Activated CD8-positive, alpha-beta memory T cell treated with anti-CD3 and anti-CD28 coated beads, Interleukin-2, amount 50 U/mL, for 4 hours (primary cell): ENCODE results near the gene RBMX.
"Not testable (repeated sequence)": the region's sequence is repeated elsewhere in the genome, so short reads cannot be mapped to it uniquely, and the experiment has no call there.

ENCODE experiments used
- DNase-seq: peaks from one replicate; pipeline ENCODE4 v3.0.0-alpha.2; 2020

The RBMX gene

DNA sequence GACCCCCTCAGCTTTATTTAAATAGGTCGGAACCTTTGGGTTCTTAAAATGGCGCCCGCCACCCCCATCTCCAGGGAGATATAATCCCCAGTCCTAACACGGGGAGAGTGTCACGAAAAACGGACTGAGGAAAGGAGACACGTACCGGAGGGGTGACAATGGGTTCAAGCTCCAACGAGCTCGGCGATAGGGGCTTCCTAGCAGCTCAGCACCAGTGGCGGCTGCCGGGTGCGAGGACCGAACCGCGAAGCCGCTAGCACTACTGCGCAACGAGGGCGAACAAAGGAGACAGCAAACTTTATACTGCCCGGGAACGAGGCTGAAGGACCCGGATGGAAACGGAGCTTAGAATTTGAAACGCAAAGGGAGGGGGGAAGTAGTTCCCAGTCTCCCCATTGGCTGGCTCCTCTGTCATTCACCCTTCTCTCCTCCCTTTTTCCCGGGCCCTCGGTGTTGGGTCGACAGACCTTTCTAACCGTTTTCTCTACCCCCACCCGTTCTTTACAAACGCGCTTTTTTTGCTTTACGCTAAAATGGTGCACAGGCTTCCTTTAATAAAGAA lies at the start of gene RBMX:
Gene RBMX (minus strand): TSS at position 274 of the 562 bp plus-strand sequence. CDS start 1,298 bp downstream, outside the sequence.
- DNase-seq = peak; percentile 88

DNA sequence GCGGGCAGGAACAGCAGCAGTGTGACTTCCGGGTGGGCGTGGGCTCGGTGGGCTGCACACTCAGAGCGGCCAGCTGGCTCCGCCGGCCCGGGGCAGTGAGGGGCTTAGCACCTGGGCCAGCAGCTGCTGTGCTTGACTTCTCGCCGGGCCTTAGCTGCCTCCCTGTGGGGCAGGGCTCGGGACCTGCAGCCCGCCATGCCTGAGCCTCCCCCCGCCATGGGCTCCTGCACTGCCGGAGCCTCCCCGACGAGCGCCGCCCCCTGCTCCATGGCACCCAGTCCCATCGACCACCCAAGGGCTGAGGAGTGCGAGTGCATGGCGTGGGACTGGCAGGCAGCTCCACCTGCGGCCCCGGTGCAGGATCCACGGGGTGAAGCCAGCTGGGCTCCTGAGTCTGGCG lies 40.9 kb upstream of the RBMX start:
- DNase-seq = not testable (repeated sequence)

DNA sequence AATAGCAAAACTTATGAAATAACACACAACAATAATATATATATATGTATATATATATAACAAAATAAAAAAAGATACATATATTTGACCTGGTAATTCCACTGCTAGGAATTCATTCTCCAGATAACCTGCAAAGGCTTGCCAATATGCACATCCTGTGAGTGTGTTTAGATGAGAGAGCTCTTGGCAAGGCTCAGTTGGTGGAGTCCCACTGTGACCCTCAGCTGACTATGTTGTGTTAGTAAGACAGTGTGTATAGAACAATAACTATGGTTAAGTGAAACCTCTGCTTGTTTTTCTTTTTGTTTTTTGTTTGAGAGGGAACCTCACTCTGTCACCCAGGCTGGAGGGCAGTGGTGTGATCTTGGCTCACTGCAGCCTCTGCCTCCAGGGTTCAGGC lies 39.5 kb upstream of the RBMX start:
- DNase-seq = no peak

DNA sequence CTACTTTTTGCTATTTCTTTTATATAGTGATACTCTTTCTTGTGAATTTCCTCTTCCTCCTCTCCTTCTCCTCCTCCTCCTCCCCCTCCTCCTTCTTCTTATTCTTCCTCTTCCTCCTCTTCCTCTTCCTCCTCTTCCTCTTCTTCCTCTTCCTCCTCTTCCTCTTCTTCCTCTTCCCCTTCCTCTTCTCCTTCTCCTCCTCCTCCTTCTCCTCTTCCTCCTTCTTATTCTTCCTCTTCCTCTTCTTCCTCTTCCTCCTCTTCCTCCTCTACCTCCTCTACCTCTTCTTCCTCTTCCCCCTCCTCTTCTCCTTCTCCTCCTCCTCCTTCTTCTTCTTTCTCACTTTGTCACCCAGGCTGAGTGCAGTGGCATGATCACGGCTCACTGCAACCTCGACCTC lies 36.3 kb upstream of the RBMX start:
- DNase-seq = no peak

DNA sequence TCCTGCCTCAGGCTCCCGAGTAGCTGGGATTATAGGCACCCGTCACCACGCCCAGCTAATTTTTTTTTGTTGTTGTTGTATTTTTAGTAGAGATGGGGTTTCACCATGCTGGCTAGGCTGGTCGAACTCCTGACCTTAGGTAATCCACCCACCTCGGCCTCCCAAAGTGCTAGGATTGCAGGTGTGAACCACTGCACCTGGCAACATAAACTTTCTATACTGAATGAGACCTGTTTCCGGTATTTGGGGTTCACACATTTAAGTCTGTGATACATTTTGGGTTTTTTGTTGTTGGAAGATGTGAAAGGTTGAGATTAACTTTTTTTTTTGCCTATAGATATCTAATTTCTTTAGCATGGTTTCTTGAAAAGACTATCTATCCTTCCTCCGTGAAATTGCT lies 31.1 kb upstream of the RBMX start:
- not testable (repeated sequence) for DNase-seq

DNA sequence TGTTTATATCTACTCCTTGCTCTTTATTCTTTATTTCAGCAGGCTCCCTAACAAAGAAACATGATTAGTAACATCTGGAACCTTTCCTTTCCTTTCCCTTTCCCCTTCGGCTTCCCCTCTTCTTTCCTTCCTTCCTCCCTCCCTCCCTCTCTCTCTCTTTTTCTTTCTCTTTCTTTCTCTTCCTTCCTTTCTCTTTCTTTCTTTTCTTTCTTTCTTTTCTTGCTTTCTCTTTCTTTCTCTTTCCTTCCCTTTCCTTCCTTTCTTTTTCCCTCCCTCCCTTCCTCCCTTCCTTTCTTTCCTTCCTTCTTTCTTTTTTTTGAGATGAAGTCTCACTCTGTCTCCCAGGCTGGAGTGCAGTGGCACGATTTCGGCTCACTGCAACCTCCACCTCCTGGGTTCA lies 30.7 kb upstream of the RBMX start:
- DNase-seq = no peak

DNA sequence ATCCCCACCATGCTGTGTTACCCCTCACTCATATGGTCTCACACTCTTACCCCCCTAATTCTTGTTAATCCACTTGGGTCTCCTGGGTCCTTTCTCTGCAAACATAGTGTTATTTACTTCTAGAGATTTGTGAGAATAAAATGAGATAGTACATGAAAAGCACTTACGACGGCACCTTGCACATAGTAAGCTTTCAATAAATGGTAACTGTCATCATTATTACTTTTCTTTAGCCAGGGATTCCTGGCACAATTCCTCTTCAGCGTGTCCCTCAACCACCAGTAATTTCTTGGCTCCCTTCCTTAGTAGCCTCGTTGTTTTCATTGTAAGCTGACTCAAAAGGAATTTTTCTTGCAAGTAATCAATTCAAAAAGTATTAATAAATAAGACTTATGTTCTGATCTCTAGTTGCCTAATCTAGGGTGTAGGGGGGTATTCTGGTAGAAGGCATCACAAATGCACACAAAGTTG lies 30.1 kb upstream of the RBMX start:
- no peak for DNase-seq

DNA sequence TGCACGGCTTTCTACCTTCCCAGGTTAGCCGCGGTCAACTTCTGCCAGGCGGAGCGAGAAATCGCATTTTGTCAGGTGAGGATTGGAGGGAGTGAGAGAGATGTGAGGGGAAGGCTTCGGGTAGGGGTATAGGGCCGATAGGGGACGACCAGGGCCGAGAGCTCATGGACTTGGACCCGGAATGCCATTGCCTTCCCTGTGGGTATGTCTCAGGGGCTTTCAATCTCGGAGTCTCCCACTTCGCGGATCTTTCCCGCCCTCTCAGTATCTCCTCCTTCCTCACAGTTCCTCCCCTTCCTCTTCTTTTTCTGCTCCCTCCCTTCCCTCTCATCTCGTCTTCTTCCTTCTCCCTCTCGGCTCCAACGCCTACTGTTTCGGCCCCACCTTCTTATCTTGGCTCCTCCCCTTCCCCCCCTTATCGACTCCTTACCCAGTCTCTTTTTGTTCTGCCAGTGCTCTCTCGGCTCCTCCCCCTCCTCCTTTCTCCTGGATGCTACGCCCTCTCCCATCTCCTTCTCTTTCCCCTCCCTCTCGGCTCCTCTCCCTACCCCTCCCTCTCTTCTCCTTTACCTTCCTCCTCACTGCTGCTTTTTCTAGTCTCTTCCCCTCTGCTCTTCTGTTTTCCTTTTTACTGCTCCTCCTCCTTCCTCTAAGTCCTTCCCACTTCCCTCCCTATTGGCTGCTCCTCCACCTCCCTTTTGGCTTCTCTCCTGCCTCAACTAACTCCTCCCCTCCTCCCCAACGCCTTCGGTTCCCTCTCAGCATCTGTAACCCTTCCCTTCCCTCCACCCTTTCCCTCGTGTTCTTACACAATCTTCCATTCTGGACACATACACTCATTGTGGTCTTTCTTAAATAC lies 29.4 kb upstream of the RBMX start:
- DNase-seq = peak; percentile 58

DNA sequence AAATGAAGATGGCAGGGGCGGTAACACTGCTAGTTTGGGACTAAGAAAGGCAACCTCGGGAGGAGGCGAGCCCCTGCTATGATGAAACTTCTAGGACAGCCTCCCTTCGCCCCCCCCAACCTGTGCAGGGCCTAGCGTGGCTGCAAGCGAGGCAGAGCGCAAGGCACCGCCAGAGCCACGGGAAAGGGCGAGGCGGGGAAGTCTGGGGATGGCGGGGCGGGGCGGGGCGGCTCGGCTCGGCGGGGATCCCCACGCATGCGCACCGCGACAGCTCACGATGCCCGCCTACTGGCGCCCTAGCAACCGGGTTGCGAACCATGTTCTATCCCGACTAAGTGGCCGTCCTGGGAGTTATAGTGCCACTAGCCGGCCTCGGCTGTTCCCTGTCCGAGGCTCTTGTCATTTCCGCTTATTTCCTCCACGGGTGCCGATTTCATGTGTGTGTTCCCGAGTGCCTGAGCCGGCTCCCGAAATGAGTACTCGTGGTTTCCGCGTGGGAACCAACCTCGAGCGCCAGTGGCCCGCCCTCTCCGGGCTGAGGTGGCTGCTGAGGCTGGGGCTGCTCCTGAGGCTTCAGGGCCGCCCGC lies 28.7 kb upstream of the RBMX start:
- peak; percentile 75 for DNase-seq

DNA sequence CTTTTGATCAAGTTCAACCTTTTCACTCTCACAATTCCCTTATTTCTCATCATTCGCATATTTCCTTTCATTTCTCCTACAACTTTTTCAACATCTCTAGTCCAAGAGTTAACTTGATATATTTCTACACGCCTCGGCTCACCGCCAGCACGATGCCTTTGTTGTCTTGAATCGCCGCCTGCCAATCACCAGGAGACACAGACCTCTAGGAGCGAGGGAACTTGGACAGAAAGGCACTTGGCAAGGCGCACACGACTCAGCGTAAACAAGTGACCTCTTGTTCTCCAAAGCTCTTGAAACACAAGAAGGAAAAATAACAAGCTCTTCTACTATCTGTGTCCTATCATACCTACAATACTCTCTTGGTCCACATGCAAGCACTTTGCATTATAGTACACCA lies 27.1 kb upstream of the RBMX start:
- no peak for DNase-seq

DNA sequence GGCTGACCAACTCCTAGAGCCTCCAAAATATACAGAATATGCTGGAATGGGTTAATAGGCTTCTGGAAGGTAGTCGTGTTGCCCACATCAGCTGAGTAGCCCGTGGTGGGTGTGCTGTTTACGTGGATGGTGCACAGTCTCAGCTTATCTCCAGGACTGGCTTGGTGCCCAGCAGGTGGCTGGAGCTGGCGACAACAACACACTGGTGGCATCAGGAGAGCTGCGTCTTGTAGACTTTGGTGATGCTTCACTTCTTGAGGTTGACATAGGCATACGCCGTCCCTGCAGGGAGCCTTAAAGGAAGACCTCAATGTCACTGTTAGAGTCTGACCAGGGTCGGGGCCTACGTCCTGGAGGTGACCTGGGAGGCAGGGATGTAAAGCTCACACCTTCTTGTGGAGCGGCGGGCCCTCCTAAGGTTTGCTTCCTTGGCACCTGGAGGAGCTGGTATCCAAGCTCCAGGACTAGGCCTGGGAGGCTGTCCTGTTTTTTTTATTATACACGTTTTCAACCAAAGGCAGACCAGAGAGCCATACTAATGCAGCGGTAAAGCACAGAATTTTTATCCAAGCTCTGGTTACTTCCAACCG lies 26.5 kb upstream of the RBMX start:
- no peak for DNase-seq

DNA sequence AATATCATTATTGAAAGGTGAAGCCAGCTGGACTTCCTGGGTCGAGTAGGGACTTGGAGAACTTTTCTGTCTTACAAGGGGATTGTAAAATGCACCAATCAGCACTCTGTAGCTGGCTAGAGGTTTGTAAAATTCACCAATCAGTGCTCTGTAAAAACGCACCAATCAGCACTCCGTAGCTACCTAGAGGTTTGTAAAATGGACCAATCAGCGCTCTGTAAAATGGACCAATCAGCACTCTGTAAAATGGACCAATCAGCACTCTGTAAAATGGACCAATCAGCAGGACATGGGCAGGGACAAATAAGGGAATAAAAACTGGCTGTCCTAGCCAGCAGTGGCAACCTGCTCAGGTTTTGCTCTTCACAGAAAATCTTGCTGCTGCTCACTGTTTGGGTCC lies 23.5 kb upstream of the RBMX start:
- DNase-seq = not testable (repeated sequence)

DNA sequence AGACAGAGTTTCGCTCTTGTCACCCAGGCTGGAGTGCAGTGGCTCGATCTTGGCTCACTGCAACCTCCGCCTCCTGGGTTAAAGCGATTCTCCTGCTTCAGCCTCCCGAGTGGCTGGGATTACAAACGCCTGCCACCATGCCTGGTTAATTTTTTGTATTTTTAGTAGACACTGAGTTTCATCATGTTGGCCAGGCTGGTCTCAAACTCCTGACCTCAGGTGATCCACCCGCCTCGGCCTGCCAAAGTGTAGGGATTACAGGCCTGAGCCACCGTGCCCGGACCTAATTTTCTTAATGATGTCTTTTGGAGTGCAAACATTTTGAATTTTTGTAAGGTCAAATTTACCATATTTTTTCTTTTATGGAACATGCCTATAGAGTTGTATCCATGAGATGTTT lies 19.5 kb upstream of the RBMX start:
- DNase-seq = not testable (repeated sequence)

DNA sequence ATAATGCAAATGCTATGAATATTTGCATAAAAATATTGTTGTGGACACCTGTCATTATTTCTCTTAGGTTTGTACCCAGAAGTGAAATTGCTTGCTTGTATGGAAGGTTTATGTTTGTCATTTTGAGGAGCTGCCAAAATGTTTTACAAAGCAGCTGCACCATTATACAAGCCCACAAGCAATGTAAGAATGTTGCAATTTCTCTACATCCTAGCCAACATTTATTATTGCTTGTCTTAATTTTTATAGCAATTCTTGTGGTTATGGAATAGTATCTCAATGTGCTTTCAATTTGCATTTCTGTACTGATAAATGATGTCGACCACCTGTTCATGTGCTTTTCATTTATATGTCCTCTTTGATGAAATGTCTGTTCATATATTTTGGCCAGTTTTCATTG lies 18.7 kb upstream of the RBMX start:
- DNase-seq = no peak

DNA sequence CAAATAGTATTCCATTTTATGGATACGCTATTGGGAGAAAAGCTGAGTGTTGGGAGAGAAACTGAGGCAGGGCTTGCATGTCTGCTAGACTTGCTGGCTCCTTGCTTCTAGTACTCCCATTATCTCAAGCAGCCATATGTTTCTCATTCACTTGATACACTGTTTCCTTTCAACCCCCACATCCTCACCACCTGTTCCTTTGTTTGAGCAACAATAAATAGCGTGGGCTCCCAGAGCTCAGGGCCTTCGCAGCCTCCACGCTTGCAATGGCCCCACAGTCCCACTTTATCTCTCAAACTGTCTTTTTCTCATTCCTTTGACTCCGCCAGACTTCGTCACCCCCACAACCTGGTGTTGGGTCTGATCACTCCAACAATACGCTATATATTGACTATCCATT lies 18.2 kb upstream of the RBMX start:
- DNase-seq = not testable (repeated sequence)

DNA sequence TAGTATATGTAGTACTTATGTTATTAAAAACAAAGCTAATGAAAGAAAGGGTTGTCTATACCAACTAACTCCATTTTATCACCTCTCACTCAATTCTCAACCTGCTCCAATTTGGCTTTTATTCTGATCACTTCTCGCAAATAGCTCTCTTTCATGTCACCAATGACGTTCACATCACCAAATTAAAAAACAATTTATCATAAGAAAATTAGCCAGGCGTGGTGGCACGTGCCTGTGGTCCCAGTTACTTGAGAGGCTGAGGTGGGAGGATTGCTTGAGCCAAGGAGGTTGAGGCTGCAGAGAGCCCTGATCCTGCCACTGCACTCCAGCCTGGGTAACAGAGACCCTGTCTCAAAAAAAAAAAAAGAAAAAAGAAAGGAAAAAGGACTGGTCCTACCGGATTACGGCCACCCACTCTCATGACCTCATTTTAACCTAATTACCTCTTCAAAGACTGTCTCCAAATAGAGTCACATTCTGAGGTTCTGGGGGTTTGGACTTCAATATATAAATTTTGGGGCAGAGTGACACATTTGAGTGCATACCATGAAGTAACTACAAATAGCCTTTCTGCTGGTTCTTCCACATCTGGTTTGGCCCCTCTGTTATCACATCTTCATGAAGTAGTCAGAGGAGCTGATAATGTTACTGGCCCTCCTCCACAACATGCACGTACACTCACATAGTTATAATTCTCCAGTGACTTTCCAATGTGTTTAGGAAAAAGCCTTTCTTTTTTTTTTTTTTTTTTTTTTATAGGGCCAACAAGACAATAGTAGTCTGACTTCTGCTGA lies 15.8 kb upstream of the RBMX start:
- DNase-seq = no peak

DNA sequence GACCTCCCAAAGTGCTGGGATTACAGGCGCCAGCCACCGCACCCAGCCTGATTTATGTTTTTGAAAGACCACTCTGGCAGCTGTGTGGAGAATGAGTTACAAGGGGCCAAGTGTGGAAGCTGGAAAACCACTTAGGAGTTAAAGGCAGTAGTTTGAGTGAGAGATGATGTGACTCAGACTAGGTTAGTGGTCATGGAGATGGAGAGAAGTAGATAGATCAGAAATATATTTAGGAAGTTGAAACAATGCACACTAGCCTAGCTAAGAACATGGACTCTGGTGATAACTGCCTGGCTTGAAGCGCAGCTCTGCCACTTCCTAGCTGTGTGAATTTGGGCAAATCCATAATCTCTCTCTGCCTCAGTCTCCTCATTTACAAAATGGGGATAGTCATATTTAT lies 11.9 kb upstream of the RBMX start:
- no peak for DNase-seq

DNA sequence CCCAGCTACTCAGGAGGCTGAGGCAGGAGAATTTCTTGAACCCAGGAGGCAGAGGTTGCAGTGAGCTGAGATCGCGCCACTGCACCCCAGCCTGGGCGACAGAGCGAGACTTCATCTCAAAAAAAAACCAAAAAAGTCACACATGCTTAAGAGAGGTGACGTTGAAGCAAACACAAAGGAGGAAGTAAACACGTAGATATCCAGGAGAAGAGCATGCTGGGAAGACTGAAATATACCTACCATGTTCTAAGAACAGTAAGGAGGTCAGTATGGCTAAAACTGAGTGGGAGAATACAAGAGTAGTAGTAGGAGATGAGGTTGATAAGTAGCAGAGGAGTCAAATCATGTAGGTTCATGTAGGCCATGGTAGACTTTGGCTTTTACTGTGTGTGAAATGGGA lies 10.1 kb upstream of the RBMX start:
- not testable (repeated sequence) for DNase-seq

DNA sequence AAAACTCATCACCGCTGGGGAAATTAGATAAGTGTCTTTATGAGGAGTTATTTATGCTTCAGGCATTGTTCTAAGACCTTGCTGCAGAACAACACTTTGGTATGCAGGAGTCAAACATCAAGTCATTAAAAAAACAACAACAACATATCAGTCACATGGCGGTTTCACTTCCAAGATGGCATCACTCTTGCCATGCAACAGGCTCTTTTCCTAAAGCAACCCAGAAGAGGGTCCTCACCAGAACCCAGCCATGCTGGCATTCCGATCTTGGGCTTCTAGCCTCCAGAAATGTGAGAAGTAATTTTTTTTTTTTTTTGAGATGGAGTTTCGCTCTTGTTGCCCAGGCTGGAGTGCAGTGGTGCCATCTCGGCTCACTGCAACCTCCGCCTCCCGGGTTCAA lies 8.7 kb upstream of the RBMX start:
- DNase-seq = no peak

DNA sequence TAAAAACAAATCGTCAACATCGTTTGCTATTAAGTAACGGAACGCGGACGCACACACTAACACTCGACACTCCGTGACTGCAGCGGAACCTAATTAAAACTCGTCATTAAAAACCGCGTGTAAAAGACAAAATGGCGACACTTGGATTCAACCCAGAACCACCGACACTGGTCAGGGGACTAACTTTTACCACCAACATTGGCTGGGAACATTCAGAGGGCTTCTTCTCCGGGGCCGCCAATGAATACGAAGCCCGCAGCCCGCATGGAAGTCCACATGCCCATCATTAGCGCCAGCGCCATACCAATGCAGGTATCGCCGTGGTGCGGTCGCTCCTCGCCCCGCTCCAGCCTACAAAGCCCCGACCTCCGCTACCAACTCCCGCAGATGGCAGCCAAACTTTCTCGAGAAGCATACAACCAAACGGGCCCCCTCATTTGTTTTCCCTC lies 498 bp downstream of the RBMX start:
- DNase-seq = peak; percentile 32

DNA sequence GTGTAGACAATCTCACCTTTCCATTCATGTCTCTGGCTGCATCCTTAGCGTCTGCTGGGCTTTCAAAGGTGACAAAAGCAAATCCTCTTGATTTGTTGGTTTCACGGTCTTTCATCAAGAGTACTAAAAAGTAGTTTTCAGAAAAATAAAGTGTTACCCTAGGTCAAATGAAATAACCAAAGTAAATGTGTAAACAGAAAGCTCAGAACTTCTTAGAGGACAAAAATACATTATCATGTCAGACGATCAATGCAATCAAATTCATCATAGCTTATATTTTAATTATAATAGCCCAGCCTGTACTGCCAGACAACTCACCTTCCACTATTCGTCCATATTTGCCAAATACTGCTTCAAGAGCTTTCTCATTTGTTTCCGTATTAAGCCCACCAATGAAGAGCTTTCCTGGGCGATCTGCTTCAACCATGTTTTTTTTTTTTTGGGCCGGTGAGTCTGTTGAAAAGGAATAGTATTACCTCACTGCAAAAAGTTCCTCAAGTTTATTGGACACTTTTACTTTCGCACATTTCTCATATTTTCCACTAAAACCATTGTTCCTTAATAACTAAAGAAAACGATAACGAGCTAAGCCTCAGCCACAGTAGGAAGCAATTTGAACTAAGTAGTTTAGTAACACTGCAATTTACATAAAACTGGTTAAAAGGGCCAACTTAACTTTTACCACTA lies 1.4 kb downstream of the RBMX start:
- no peak for DNase-seq

DNA sequence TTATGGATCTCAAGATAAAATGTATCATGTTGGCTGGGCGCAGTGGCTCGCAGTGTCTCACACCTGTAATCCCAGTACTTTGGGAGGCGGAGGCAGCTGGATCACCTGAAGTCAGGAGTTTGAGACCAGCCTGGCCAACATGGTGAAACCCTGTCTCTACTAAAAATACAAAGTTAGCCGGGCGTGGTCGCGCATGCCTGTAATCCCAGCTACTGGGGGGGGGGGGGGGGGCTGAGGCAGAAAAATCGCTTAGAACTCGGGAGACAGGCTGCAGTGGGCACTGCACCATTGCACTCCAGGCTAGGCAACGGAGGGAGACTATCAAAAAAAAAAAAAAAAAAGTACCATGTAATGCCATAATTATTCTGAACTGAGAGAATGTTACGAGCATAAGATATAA lies 2.1 kb downstream of the RBMX start:
- no peak for DNase-seq
